ENCODE data around the gene TATDN2.
A peak's percentile ranks its signal among the peaks of the same experiment; 100 is the strongest.

TATDN2 gene, protein sequence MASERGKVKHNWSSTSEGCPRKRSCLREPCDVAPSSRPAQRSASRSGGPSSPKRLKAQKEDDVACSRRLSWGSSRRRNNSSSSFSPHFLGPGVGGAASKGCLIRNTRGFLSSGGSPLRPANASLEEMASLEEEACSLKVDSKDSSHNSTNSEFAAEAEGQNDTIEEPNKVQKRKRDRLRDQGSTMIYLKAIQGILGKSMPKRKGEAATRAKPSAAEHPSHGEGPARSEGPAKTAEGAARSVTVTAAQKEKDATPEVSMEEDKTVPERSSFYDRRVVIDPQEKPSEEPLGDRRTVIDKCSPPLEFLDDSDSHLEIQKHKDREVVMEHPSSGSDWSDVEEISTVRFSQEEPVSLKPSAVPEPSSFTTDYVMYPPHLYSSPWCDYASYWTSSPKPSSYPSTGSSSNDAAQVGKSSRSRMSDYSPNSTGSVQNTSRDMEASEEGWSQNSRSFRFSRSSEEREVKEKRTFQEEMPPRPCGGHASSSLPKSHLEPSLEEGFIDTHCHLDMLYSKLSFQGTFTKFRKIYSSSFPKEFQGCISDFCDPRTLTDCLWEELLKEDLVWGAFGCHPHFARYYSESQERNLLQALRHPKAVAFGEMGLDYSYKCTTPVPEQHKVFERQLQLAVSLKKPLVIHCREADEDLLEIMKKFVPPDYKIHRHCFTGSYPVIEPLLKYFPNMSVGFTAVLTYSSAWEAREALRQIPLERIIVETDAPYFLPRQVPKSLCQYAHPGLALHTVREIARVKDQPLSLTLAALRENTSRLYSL

DNA sequence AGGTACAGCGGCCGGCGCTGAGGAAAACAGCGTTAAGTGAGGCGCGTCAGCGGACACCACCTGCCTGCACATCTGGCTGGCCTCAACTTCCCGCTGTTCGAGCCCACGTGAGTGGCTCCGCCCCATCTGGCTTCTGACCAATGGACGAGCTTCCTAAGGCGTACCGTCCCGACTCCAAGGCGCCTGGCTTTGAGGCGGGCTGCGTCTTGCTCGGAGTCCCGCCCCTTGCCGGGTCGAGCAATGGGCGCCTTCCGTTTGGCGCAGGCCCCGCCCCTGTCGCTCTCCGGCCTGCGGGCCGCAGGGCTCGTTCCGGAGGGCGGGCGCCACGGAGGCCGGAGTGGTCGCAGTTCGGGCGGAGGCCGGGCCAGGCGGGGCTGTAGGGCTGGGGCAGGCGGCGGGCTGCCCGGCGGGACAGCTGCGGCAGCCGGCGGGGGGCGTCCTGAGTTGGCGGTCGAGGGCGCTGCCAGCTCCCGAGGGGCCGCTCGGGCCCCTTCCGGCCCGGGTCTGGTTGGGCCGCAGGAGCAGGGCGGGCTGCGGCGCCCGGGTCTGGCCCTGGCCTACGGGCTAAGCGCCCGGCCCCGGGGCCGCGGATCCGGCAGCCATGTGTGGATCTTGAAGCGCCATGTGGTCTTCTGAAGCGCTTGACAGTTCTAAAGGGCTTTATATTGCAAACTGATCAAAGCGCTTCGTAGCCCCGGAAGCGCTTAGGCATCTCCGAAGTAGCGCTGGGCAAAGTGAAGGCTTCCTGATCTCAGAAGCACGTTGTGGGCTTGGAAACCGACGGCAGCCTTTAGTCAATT, at the start of gene TATDN2:
TATDN2 (plus strand) TSS at position 276 of the 800 bp plus-strand sequence. CDS start 742 bp downstream, outside the sequence.
- peaks cover 25% of the 10 kb centered on the region for H3K4me1 ChIP-seq (ENCODE audit: control insufficient read depth, insufficient read depth, low read length)
- H3K27ac ChIP-seq (ENCODE audit: low read length) = peak within 1 kb of the TSS; percentile 53
- no peaks in the 10 kb centered on the region for H3K27me3 ChIP-seq (ENCODE audit: control insufficient read depth in 1 of 2, insufficient read depth in 2 of 2, low read length in 2 of 2)
- peak within 1 kb of the TSS; percentile 90 to 95 for H3K9ac ChIP-seq (ENCODE audit: low read length in 2 of 2)
- H3K36me3 ChIP-seq (ENCODE audit: control insufficient read depth in 2 of 2, insufficient read depth in 2 of 2, low read length in 2 of 2) = peaks cover 0 to 3% of the 10 kb centered on the region in 2 donors
- H3K4me3 ChIP-seq (ENCODE audit: low read length in 2 of 2) = peak within 1 kb of the TSS; percentile 92
- peaks cover 0 to 2% of the 10 kb centered on the region in 2 donors for H3K9me3 ChIP-seq (ENCODE audit: control insufficient read depth in 2 of 2, low read length in 2 of 2)

DNA sequence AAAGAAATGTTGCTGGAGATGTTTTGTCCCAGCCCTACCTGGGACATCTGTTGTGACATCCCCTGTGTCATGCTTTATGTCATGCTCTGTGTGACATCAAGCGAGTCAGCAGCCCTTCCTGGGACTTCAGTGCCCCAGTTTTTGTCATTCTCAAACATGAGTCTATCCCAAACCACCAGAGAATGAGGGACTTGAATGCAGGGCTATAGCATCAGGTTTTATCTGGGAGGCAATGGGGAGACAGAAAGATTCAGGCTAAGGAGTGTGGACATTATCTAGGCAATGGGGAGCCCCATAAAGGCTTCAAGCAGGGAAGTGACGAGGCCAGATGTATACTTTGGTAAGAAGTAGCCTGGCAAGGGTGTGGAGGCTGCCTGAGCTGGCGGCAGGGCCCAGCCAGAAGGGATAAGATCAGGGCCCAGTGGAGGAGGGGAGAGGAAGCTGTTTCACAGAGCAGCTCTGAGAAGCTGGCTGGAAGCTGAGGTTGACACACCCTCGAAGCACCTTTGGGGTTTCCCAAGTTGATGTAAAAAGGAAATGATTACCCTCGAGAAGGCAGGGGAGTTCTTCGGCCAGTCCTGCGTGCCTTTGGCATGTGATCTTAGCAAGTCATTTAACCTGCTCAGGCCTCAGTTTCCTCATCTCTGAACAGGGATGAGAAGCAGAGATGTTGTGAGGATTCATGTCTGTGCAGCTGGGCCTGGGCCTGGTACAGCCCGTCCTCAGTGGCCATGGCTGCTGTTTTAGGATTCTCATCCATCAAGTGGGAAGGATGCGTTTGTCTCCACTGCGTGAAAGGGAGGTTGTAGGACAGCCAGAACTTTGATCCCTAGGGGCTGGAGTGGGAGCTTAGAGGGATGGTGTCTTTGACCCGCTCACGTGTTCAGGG, 49.3 kb upstream of the TATDN2 start:
- H3K4me1 ChIP-seq (ENCODE audit: control insufficient read depth, insufficient read depth, low read length) = peaks cover 31% of the 10 kb centered on the region
- H3K9me3 ChIP-seq (ENCODE audit: control insufficient read depth in 2 of 2, low read length in 2 of 2) = no peaks in the 10 kb centered on the region
- H3K4me3 ChIP-seq (ENCODE audit: low read length in 2 of 2) = no peak overlapping the region
- H3K27me3 ChIP-seq (ENCODE audit: control insufficient read depth in 1 of 2, insufficient read depth in 2 of 2, low read length in 2 of 2) = no peaks in the 10 kb centered on the region
- peaks cover 0 to 6% of the 10 kb centered on the region in 2 donors for H3K36me3 ChIP-seq (ENCODE audit: control insufficient read depth in 2 of 2, insufficient read depth in 2 of 2, low read length in 2 of 2)
- H3K27ac ChIP-seq (ENCODE audit: low read length) = no peak overlapping the region
- H3K9ac ChIP-seq (ENCODE audit: low read length in 2 of 2) = peak overlapping the region in 1 of 2 donors; percentile 42

- H3K9me3 ChIP-seq (ENCODE audit: control insufficient read depth in 2 of 2, low read length in 2 of 2) = no peaks in the 10 kb centered on the region
- H3K4me3 ChIP-seq (ENCODE audit: low read length in 2 of 2) = no peak overlapping the region
- H3K9ac ChIP-seq (ENCODE audit: low read length in 2 of 2) = peak overlapping the region in 1 of 2 donors; percentile 21
- peaks cover 10% of the 10 kb centered on the region for H3K4me1 ChIP-seq (ENCODE audit: control insufficient read depth, insufficient read depth, low read length)
- no peaks in the 10 kb centered on the region for H3K27me3 ChIP-seq (ENCODE audit: control insufficient read depth in 1 of 2, insufficient read depth in 2 of 2, low read length in 2 of 2)
- H3K36me3 ChIP-seq (ENCODE audit: control insufficient read depth in 2 of 2, insufficient read depth in 2 of 2, low read length in 2 of 2) = peaks cover 0 to 8% of the 10 kb centered on the region in 2 donors
- no peak overlapping the region for H3K27ac ChIP-seq (ENCODE audit: low read length)
Measured at GRCh38 chr3:10204921-10205320, 43.3 kb upstream of the TATDN2 start.

GRCh38 chr3:10205451-10206165, 42.7 kb upstream of the TATDN2 start:
- Histone ChIP-seq H3K36me3 (ENCODE audit: control insufficient read depth in 2 of 2, insufficient read depth in 2 of 2, low read length in 2 of 2) (peaks cover 0 to 8% of the 10 kb centered on the region in 2 donors), H3K4me3 (ENCODE audit: low read length in 2 of 2) (no peak overlapping the region), H3K27me3 (ENCODE audit: control insufficient read depth in 1 of 2, insufficient read depth in 2 of 2, low read length in 2 of 2) (no peaks in the 10 kb centered on the region), H3K27ac (ENCODE audit: low read length) (no peak overlapping the region), H3K9ac (ENCODE audit: low read length in 2 of 2) (no peak overlapping the region), H3K4me1 (ENCODE audit: control insufficient read depth, insufficient read depth, low read length) (peaks cover 10% of the 10 kb centered on the region), H3K9me3 (ENCODE audit: control insufficient read depth in 2 of 2, low read length in 2 of 2) (no peaks in the 10 kb centered on the region)

DNA sequence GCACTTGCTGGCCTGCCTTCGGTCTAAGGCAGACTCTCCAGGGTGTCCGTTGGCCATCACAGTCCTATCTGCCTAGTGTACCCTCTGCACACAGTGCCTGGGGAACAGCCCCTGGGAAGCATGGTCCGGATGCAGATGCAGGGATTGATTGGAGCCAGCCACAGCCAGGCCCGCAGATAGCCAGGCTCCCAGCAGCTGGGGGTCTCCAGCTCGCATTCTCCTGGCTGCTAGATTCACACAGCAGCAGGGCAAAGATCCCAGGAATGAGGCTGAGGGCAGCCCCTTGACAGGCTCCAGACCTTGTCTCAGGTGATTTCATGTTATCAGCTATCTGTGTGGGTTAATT, 42.1 kb upstream of the TATDN2 start:
- H3K27me3 ChIP-seq (ENCODE audit: control insufficient read depth in 1 of 2, insufficient read depth in 2 of 2, low read length in 2 of 2) = no peaks in the 10 kb centered on the region
- H3K9me3 ChIP-seq (ENCODE audit: control insufficient read depth in 2 of 2, low read length in 2 of 2) = no peaks in the 10 kb centered on the region
- H3K9ac ChIP-seq (ENCODE audit: low read length in 2 of 2) = no peak overlapping the region
- peaks cover 0 to 6% of the 10 kb centered on the region in 2 donors for H3K36me3 ChIP-seq (ENCODE audit: control insufficient read depth in 2 of 2, insufficient read depth in 2 of 2, low read length in 2 of 2)
- no peak overlapping the region for H3K27ac ChIP-seq (ENCODE audit: low read length)
- H3K4me3 ChIP-seq (ENCODE audit: low read length in 2 of 2) = no peak overlapping the region
- peaks cover 10% of the 10 kb centered on the region for H3K4me1 ChIP-seq (ENCODE audit: control insufficient read depth, insufficient read depth, low read length)

DNA sequence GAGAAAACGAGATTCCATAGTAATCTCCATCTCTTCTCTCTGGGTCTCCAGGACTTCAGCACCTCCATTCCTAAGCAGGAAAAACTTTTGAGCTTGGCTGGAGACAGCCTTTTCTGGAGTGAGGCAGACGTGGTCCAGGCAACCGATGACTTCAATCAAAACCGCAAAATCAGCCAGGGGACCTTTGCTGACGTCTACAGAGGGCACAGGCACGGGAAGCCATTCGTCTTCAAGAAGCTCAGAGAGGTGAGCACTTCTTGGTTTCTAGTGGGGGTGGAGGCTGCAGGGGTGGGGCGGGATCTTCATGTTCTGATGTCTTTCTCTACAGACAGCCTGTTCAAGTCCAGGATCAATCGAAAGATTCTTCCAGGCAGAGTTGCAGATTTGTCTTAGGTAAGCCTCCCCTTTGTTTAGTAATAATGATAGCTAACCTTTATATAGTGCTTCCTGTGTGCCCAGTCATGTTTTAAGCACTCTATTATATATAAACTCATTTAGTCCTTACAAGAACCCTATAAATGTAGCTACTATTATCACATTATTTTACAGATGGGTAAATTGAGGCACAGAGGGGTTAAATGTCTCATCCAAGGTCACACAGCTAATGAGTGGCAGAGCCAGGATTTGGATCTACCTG, 35.0 kb upstream of the TATDN2 start:
- no peak overlapping the region for H3K4me3 ChIP-seq (ENCODE audit: low read length in 2 of 2)
- no peak overlapping the region for H3K27ac ChIP-seq (ENCODE audit: low read length)
- peaks cover 5 to 13% of the 10 kb centered on the region in 2 donors for H3K36me3 ChIP-seq (ENCODE audit: control insufficient read depth in 2 of 2, insufficient read depth in 2 of 2, low read length in 2 of 2)
- H3K9me3 ChIP-seq (ENCODE audit: control insufficient read depth in 2 of 2, low read length in 2 of 2) = no peaks in the 10 kb centered on the region
- no peaks in the 10 kb centered on the region for H3K27me3 ChIP-seq (ENCODE audit: control insufficient read depth in 1 of 2, insufficient read depth in 2 of 2, low read length in 2 of 2)
- H3K9ac ChIP-seq (ENCODE audit: low read length in 2 of 2) = no peak overlapping the region
- no peaks in the 10 kb centered on the region for H3K4me1 ChIP-seq (ENCODE audit: control insufficient read depth, insufficient read depth, low read length)

- H3K27me3 ChIP-seq (ENCODE audit: control insufficient read depth in 1 of 2, insufficient read depth in 2 of 2, low read length in 2 of 2) = no peaks in the 10 kb centered on the region
- no peak overlapping the region for H3K4me3 ChIP-seq (ENCODE audit: low read length in 2 of 2)
- H3K27ac ChIP-seq (ENCODE audit: low read length) = no peak overlapping the region
- H3K9me3 ChIP-seq (ENCODE audit: control insufficient read depth in 2 of 2, low read length in 2 of 2) = no peaks in the 10 kb centered on the region
- no peaks in the 10 kb centered on the region for H3K4me1 ChIP-seq (ENCODE audit: control insufficient read depth, insufficient read depth, low read length)
- no peak overlapping the region for H3K9ac ChIP-seq (ENCODE audit: low read length in 2 of 2)
- H3K36me3 ChIP-seq (ENCODE audit: control insufficient read depth in 2 of 2, insufficient read depth in 2 of 2, low read length in 2 of 2) = peaks cover 5 to 10% of the 10 kb centered on the region in 2 donors
Measured at GRCh38 chr3:10215578-10216368, 32.5 kb upstream of the TATDN2 start.

DNA sequence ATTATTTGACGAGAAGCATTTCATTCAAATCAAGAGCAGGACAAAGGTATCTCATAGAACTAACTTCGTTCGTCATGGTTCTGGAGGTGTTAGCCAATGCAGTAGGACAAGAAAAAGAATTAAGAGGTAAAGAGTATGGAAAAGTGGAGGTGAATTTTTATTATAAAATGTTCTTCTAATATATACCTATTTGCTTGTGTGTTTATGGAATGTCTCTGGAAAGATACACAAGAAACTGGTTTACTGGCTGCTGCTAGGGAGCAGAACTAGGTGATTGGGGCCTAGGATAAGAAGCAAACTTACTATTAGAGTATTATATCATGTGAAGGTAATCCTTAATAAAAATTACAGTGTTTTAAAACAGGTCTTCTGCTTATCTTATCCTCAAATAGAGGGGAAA, 30.9 kb upstream of the TATDN2 start:
- peaks cover 5 to 10% of the 10 kb centered on the region in 2 donors for H3K36me3 ChIP-seq (ENCODE audit: control insufficient read depth in 2 of 2, insufficient read depth in 2 of 2, low read length in 2 of 2)
- no peaks in the 10 kb centered on the region for H3K9me3 ChIP-seq (ENCODE audit: control insufficient read depth in 2 of 2, low read length in 2 of 2)

GRCh38 chr3:10219737-10220136, 28.5 kb upstream of the TATDN2 start:
- no peak overlapping the region for H3K9ac ChIP-seq (ENCODE audit: low read length in 2 of 2)
- H3K4me3 ChIP-seq (ENCODE audit: low read length in 2 of 2) = no peak overlapping the region
- no peaks in the 10 kb centered on the region for H3K4me1 ChIP-seq (ENCODE audit: control insufficient read depth, insufficient read depth, low read length)
- H3K27me3 ChIP-seq (ENCODE audit: control insufficient read depth in 1 of 2, insufficient read depth in 2 of 2, low read length in 2 of 2) = no peaks in the 10 kb centered on the region
- H3K36me3 ChIP-seq (ENCODE audit: control insufficient read depth in 2 of 2, insufficient read depth in 2 of 2, low read length in 2 of 2) = peaks cover 5 to 16% of the 10 kb centered on the region in 2 donors
- H3K27ac ChIP-seq (ENCODE audit: low read length) = no peak overlapping the region
- H3K9me3 ChIP-seq (ENCODE audit: control insufficient read depth in 2 of 2, low read length in 2 of 2) = no peaks in the 10 kb centered on the region

More for the DNA sequence above, 30.9 kb upstream of the TATDN2 start:
- Histone ChIP-seq H3K4me3 (ENCODE audit: low read length in 2 of 2) (no peak overlapping the region), H3K27me3 (ENCODE audit: control insufficient read depth in 1 of 2, insufficient read depth in 2 of 2, low read length in 2 of 2) (no peaks in the 10 kb centered on the region), H3K9ac (ENCODE audit: low read length in 2 of 2) (no peak overlapping the region), H3K4me1 (ENCODE audit: control insufficient read depth, insufficient read depth, low read length) (no peaks in the 10 kb centered on the region), H3K27ac (ENCODE audit: low read length) (no peak overlapping the region)

All from stomach smooth muscle (tissue), 2 donors.